Retina (tissue), 1 donor: Measurements from ENCODE around the gene AGFG1.
A peak's percentile ranks its signal among the peaks of the same experiment; 100 is the strongest.

Experiments
- DNase-seq: peaks from one replicate; pipeline ENCODE4 v3.0.0-alpha.2; 2016

AGFG1 gene, protein sequence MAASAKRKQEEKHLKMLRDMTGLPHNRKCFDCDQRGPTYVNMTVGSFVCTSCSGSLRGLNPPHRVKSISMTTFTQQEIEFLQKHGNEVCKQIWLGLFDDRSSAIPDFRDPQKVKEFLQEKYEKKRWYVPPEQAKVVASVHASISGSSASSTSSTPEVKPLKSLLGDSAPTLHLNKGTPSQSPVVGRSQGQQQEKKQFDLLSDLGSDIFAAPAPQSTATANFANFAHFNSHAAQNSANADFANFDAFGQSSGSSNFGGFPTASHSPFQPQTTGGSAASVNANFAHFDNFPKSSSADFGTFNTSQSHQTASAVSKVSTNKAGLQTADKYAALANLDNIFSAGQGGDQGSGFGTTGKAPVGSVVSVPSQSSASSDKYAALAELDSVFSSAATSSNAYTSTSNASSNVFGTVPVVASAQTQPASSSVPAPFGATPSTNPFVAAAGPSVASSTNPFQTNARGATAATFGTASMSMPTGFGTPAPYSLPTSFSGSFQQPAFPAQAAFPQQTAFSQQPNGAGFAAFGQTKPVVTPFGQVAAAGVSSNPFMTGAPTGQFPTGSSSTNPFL

DNA sequence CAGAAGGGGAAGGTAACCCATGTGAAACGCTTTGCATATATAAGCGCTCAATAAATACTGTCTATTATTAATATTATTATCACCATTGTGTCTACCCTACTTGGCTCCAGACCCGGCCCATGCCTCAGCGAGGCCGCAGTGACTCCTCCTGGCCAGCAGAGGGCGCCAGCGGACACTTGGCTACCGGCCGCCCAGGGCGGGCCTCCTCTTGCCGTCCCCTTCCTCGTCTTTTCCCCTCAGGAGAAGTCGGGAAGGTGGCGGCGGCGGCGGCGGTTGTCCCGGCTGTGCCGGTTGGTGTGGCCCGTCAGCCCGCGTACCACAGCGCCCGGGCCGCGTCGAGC lies at the start of gene AGFG1:
TSS of gene AGFG1 (plus strand) at position 233 of the 341 bp plus-strand sequence. CDS start 266 bp downstream, outside the sequence.
- DNase-seq = peak; percentile 95

DNA sequence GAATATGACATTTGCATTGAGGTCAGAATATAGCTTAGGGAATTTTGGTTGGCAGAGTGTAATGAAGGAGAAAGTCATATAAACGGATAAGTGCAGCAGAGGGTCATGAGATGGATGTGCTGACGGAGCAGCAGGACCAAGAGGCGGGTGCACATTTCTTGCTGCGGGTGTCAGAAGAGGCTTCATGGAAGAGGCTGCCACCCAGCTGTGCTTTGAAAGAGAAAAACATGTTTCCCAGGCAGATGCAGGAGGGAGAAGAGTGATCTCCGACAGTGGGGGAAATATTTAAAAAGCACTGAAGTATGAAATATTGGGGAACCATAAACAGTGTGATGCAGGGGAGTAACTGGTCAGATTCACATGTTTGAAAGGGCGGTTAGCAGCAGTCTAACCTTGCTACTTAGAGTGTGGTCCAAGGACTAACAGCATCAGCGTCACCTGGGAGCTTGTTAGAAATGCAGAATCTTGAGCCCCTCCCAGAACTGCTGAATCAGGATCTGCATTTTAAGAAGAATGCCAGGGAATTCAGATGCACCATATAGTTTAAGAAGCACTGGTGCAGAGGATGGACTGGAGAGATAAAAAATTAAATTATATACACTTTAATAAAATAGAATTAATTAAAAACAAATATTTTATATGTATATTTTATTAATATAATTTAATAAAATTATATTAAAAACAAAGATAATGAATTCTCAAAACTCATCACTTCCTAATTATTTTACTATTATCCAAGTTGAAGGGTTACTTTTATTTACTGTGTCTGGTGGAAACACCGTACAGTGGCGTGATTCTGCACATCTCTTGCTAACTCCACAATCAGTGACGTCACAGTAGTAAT lies 48.1 kb upstream of the AGFG1 start:
- DNase-seq = peak; percentile 81

DNA sequence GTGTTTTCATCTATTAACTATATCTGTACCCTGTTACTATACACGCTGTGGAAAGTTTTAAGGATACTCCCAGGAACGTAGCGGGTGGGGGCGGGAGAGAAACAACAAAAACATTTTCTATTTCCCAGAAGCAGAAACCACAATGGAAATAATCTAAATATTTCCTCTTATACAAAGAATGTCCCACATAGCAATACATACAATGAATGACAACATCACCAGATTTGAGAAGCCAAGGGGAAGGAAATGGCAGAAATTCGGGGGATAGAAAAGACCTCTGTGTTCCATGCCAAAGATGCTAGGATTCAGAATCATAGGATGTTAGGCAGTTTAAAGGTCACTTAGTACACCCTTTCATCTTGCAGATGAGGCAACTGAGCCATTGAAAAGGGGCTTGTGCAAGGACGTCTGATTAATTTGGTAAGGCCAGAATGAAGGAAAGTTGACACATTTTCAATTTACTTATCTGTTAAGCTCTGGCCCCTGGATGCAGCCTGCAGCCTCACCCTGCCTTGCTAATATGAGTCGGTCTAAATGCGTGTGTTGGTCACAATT lies 43.1 kb upstream of the AGFG1 start:
- DNase-seq = no peak

DNA sequence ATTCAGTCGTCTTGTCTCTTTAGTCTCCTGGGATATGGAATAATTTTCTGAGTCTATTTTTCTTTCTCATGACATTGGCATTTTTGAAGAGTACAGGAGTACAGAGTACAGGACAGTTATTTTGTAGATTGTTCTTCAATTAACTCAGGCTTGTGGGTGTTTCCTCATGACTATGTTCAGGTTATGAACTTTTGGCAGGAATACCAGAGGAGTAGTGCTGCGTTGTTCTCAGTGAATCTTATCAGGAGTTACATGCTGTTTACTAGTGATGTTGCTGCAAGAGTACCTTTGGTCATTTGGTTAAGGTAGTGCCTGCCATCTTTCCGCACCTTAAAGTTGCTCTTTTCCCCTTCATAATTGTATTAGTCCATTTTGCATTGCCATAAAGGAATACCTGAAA lies 41.3 kb upstream of the AGFG1 start:
- DNase-seq = no peak

DNA sequence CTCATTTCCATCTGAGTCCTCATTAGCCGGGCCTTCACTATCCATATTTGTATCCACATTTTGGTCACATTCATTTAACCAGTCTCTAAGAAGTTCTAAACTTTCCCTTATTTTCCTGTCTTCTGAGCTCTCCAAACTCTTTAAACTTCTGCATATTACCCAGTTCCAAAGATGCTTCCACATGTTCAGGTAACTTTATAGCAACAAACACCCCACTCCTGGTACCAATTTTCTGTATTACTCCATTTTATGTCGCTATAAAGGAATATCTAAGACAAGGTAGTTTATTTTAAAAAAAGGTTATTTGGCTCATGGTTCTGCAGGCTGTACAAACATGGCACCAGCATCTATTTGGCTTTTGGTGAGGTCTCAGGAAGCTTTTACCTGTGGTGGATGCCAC lies 38.8 kb upstream of the AGFG1 start:
- DNase-seq = no peak

DNA sequence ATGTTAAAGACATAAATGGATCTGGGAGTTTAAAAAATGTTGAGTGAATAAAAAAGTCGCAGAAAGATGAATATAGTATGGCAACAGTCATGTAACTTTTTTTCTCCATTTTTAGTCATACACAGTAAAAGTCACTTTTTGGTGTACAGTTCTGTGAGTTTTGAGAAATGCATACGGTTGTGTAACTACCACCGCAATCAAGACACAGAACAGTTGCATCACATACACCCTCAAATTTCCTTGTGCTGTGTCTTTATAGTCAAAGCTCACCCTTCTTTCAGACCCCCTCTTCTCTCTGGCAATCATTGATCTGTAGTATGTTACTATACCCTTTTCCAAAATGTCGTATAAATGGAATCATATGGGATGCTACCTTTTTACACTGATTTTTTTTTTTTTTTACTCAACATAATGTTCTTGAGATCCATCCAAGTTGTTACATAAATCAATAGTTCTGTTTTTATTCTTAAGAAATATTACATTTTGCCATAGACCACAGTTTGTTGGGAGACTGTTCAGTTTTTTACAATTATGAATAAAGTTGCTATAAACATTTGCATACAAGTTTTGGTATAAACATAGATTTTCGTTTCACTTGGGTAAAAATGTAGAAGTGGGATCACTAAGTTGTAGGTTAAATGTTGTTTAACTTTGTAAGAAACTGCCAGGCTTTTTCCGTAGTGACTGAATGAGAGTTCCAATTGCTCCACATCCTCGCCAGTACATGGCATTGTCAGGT lies 35.4 kb upstream of the AGFG1 start:
- DNase-seq = no peak

DNA sequence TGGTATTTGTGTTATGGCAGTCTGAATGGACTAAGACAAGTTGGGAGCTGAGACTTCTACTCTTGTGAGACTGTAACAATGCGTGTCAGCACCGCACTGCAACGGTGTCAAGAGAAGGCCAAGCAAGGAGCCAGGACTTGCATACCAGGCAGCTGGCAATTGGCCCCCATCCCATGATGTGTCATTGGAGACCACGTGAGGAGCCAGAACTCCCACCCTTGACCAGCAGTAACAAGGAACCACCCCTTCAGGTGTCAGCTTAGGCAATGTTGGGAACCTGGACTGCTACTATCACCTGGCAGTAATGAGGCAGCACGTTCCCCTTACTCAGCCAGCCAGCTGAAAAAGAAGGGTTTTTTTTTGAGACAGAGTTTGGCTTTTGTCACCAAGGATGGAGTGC lies 32.7 kb upstream of the AGFG1 start:
- DNase-seq = no peak

DNA sequence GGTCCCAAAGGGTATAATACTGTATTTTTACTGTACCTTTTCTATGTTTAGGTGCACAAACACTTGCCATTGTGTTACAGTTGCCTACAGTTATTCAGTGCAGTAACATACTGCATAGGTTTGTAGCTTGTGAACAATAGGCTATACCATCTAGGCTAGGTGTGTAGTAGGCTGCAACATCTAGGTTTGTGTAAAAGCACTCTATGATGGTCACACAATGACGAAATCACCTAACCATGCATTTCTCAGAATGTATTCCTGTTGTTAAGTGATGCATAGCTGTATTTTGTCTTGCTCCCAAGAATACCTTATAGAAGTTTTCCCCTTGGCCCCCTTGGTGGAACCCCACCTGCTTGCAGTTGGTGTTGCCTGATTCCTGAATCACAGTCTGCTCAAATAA lies 29.3 kb upstream of the AGFG1 start:
- no peak for DNase-seq

DNA sequence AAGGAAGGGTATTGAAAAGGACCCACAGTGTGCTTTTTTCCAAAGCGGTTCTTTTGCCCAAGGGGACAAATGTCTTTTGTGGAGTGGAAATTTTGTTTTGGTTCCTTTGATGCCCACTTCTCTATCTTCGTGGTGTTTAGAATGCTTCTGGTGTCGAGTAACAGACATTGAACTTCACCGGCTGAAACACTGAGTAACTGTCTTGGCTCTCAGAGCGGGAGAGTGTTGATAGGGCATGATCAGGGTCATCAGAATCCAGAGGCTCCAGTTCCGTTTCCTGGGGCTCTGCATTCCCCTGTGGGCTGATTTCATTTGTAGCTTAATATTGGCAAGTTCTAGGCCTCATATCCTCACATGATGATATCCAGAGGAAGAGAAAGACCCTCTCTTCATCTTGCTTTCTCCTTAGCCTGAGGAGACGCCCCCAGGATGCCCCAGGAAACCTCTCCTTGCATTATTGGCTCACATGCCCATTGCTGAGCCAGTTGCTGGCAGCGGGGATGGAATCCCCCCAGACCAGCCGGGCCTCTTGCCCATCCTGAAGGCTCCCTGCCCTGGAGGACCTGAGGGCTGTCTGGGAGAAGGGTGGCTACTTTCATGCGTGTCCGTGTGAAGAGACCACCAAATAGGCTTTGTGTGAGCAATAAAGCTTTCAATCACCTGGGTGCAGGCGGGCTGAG lies 27.9 kb upstream of the AGFG1 start:
- DNase-seq = no peak

DNA sequence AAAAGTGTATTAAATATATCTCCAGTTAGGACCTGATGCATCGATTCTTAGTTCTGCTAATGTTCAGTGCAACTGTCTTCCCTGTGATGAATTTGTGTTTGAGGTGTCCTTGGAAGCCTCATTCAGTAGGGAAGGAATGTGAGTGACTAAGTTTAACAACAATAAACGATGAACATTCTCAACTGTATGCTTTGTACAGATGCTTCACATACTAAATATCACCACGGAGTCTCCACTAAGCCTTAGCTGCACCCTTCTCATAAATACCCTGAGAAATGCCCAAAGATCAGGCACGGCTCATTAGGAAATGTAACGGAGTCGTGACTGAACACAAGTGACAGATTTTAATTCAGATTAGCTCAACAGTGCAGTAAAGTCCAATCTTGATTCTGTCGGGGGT lies 24.4 kb upstream of the AGFG1 start:
- peak; percentile 51 for DNase-seq

DNA sequence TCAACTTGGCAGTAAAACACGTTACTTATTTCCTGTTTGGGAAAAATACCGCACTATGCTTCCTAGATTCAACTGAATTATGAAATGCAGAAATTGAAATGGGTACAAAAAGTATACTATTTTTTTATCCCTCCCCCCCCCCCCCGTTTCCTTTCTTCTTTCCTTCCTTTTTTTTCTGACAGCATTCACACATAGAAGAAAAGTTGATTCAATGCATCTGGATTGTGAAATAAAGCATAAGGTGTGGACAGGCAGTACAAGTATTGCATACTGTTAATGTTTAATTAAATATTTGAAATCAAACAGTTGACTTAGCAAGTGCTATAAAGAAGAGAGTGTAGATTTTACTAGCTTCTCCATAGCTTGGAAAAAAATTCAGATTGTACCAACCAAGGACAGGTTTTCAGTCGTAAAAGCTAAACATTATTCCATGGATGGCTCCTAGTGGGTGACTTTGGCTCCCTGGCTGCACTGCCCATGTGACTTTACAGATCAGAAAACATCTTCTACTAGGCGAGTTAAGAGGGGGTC lies 21.6 kb upstream of the AGFG1 start:
- no peak for DNase-seq

DNA sequence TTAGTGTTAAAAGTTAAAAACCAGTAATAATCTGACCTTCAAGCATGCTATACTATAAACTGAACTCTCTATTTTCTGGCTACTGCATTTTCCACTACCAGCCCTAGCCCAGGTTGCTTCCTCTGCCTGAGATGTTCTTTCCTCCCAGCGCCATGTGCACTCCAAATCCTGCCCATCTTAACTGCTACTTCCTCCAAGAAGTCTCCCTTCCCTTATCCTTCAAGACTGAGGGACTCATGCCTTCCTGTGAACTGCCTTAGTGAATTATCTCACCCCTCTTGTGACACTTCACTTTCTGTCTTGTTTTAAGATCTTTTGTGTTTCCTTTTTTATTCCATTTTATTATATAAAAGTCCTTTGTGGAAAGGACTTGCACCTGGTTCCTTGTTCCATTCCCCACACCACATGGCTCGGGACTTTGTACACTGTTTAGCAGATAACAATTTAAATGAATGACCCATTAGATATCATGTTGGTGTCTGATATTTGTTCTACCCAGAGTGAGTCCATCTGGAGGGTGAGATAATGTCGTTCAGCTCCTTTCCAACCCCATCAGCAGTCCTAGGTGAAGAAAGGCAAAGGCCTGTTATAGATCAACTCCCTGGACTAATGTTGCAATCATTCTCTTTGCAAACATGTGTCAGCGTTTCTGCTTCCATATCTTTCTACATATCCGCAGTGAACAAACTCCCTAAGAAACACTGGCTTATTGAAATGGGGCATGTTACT lies 20.9 kb upstream of the AGFG1 start:
- DNase-seq = no peak

DNA sequence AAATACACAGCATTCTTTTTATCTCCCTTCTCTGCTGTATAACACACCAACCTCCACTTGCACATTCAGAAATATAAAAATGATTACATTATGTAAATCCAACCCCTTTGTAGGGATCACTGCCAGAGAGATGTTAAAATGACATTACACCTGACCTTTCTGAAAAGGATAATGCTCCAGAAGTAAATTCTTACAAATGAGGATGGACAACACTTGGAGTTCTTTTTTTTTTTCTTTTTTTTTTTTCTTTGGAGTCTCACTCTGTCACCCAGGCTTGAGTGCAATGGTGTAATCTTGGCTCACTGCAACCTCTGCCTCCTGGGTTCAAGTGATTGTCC lies 20.3 kb upstream of the AGFG1 start:
- DNase-seq = no peak

DNA sequence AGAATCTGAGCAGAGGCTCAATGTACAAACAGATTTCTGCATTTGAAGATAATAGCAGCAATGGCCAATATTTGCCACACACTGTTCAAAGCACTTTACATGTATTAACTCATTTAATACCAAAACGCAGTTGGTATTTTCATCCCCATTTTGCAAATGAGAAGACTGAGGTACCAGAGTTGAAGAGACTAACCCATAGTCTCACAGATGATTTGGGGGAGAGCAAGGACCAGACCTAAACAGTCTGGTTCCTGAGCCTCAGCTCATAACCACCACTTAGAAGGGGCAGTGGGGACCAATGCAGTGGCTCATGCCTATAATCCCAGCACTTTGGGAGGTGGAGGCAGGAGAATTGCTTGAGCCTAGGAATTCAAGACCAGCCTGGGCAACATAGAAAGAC lies 18.1 kb upstream of the AGFG1 start:
- DNase-seq = no peak

DNA sequence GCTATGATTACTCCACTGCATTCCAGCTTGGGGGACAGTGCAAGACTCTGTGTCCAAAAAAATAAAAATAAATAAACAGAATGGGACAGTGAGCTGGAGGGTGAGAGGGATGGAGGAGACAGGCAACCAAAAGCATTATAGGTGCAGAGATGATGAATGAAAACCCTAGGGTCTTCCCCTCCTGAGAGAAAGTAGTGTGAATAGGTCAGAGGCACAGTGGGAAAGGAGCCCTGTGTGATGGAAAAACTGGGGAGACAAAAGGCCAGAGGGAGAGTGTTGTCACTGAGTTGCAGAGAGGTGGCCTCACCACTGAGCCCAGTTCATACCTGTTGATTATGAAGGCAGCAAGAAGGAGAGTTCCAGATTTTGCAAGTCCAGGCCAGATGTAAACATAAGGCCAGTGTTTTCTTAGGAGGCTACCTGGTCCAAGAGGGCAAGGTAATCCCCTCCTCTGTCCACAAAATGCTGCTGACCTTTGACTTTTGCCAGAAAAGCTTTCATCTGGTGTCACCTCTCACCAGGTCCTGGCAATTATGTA lies 17.6 kb upstream of the AGFG1 start:
- DNase-seq = no peak

DNA sequence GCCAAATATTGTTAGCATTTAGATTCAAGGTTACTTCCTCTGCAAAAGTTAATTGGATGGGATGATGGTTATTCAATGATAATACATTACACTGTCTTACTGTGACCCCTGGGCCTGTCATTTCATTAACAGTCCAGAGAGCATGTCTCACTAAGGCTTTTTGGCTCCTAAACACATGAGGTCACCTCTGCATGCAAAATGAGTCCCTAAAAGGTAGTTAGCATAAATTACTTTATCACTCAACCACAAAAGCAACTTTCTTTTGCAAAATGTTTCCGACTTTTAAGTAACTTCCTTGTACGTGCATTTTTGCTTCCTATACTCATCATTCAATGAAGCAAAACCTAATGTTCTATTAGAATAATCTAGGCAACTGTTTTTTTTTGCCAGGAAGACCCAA lies 16.8 kb upstream of the AGFG1 start:
- DNase-seq = no peak

DNA sequence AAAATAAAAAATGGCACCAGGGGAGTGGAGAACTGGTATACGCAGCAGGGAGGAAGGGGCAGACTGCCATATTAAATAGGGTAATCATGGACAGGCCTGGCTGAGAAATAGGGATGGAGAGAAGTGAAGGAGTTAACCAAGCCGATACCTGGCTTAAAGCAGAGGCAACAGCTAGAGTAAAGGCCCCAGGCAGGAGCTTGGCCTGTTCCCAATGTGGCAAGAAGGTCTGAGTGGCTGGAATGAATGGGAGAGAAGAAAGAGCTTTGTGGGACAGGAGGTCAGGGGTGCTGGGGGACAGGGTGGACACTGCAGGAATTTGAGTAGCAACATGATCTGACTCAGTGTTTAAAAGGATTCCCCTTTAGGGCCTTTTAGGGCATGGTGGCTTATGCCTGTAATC lies 15.9 kb upstream of the AGFG1 start:
- no peak for DNase-seq

DNA sequence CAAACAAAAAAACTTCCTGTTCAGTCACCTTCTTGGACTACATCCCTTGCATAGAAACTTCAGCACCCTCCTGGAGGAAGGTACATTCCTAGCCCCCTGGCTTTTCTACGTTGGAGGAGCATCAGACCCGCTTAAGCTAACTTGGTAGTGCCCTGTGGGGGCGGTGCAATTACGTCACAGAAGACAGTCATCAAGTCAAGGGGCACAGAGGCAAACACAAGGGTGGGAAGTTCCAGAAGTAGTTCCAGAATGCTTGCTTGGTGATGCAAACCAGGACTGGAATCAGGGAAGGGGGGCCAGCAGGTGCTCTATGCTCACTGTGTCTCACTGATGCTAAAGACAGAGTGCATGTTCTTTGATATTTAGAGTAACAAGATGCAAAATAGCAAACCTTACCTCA lies 15.2 kb upstream of the AGFG1 start:
- DNase-seq = no peak

DNA sequence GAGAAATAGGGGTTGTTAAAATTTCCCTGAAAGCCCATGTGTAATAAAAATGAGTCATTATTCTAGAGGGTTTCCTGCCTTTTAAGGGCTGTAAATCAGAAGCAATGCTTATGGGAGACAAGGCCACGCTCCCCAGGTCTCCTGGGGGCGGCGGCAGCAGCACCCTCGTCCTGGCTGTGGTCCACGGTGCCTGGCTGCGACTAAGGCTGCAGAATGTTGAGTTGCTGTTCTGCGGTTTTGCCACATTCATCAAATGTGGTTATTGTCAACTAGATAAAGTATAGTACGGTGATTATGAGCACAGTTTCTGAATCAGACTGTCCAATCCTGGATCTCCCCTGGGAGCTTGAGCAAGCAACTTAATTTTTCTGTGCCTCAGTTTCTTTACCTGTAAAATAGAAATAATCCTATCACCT lies 11.9 kb upstream of the AGFG1 start:
- DNase-seq = no peak

DNA sequence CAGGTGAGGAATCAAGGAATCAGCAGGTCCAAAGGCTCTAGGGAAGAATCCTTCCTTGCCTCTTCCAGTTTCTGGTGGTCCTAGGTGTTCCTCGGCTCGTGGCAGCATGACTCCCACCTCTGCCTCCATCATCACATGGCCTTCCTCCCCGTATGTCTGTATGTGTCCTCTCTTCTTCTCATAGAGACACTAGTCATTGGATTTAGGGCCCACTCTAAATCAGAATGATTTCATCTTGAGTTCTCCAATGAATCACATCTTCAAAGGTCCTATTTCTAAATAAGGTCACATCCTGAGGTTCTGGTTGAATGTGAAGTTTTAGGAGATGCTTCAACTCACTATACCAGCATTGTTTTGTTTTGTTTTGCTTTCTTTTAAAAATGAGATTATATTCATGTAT lies 11.1 kb upstream of the AGFG1 start:
- no peak for DNase-seq

DNA sequence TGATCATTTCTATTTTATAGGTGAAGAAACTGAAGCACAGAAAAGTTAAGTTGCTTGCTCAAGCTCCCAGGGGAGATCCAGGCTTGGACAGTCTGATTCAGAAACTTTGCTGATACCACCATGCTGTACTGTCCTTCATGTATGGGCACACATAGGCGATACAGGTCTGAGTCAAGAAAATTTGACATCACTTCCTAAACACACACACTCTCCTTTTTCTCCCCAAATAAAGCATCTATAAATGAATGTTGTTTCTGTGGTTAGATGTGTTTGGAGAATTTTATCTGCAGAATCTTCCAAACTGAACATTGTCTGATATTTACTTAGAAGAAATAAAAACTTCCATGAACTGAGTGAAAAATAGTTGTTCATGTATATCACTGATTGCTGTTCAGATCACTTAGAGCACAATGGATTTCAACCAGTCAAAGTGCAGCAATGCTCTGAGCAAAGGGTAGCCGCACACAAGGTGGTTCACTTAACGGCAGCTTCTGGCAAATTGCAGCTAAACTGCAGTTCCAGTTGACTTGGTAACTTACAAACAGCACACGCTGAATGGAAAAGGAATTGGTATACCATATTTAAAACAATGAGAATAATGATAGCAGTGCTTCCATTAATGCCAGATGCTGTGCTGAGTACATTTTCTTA lies 10.0 kb upstream of the AGFG1 start:
- DNase-seq = no peak
